PC-9 (cell line): ENCODE data around the gene OR13J1.
"Not testable (repeated sequence)": the region's sequence is repeated elsewhere in the genome, so short reads cannot be mapped to it uniquely, and the experiment has no call there.

Source experiments
- EZH2 ChIP-seq: fragments of 200-600 bp; sonication (generic); IDR thresholded peaks from 2 replicates; pipeline ENCODE4 v1.8.0; 2017; ENCODE audit warnings: antibody characterized with exemption, low read depth
- TF ChIP-seq, protein P1 (sequence below): fragments of 200-600 bp; sonication (generic); conservative IDR thresholded peaks from 2 replicates; pipeline ENCODE4 v1.6.1; 2017; ENCODE audit warnings: mixed run types, antibody characterized with exemption, mild to moderate bottlenecking, moderate library complexity

DNA sequence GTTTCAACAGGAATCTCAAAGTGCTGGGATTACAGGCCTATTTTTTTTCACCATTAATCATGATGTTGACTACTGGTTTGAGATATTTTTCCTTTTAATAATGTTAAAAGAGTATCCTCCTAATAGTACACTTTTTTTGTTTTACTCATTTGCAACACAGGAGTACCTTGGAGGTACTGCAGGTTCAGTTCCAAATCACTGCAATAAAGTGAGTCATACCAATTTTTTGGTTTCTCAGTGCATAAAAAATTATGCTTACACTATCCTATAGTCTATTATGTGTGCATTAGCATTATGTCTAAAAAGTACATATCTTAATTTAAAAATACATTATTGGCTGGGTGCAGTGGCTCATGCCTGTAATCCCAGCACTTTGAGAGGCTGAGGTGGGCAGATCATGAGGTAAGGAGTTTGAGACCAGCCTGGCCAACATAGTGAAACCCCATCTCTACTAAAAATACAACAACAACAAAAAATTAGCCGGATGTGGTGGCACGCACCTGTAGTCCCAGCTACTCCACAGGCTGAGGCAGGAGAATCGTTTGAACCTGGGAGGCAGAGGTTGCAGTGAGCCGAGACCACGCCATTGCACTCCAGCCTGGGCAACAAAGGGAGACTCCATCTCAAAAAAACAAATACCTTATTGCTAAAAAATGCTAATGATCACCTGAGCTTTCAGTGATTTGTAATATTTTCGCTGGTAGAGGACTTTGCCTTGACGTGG lies 27.3 kb upstream of the OR13J1 start:
- TF ChIP-seq, protein P1, sequence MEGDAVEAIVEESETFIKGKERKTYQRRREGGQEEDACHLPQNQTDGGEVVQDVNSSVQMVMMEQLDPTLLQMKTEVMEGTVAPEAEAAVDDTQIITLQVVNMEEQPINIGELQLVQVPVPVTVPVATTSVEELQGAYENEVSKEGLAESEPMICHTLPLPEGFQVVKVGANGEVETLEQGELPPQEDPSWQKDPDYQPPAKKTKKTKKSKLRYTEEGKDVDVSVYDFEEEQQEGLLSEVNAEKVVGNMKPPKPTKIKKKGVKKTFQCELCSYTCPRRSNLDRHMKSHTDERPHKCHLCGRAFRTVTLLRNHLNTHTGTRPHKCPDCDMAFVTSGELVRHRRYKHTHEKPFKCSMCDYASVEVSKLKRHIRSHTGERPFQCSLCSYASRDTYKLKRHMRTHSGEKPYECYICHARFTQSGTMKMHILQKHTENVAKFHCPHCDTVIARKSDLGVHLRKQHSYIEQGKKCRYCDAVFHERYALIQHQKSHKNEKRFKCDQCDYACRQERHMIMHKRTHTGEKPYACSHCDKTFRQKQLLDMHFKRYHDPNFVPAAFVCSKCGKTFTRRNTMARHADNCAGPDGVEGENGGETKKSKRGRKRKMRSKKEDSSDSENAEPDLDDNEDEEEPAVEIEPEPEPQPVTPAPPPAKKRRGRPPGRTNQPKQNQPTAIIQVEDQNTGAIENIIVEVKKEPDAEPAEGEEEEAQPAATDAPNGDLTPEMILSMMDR = not testable (repeated sequence)
- TF ChIP-seq EZH2 = not testable (repeated sequence)
